Psoas muscle (tissue), 8 donors: Measurements from ENCODE around the gene RIMS3. TPM values are rescaled to one million over a fixed set of nuclear protein-coding genes. Genes with fewer than 3 reads are reported as not detected.

ENCODE experiments used
- ATAC-seq, 4 donors: fragments of 200-7000 bp; cut with Tn5 transposase; one replicate each; pipeline ENCODE4 v1.9.1; 2020; ENCODE audit warnings: moderate library complexity in 3 of 4, mild to moderate bottlenecking in 2 of 4
- DNase-seq, 2 donors: peaks; one replicate each; pipeline ENCODE4 v3.0.0-alpha.2; 2020
- H3K27ac ChIP-seq: fragments of 200-600 bp; one replicate; pipeline ENCODE4 v1.8.0; 2022
- H3K27me3 ChIP-seq, 3 donors: fragments of 200-600 bp in 1 of 3; one replicate each; pipeline versions ENCODE4 v1.6.1 to v1.8.0; 2013 to 2022; ENCODE audit warnings: low read length in 2 of 3, mild to moderate bottlenecking in 2 of 3, moderate library complexity in 1 of 3; ENCODE audit not compliant: insufficient read depth in 3 of 3
- H3K36me3 ChIP-seq, 2 donors: fragments of 200-600 bp in 1 of 2; one replicate each; pipeline versions ENCODE4 v1.6.1 to v1.8.0; 2013 to 2022; ENCODE audit warnings: low read depth in 1 of 2, mild to moderate bottlenecking in 1 of 2, moderate library complexity in 1 of 2; ENCODE audit not compliant: insufficient read depth in 1 of 2
- H3K4me1 ChIP-seq: fragments of 200-600 bp; one replicate; pipeline ENCODE4 v1.8.0; 2022
- H3K4me3 ChIP-seq: fragments of 200-600 bp; one replicate; pipeline ENCODE4 v1.8.0; 2022; ENCODE audit warnings: mild to moderate bottlenecking
- H3K9me3 ChIP-seq: fragments of 200-600 bp; one replicate; pipeline ENCODE4 v1.8.0; 2022
- CTCF ChIP-seq: fragments of 200-600 bp; IDR thresholded peaks from one replicate; pipeline ENCODE4 v1.8.0; 2022; ENCODE audit warnings: antibody characterized with exemption
- WGBS, 3 donors: extraction: QIAGEN DNeasy Blood & Tissue Kit; methylation state at CpG; one replicate each; pipeline versions ENCODE4 v1.1.6 to v1.1.7; 2013; 5-methylcytosine and 5-hydroxymethylcytosine counted together
- intact Hi-C, 2 donors: fragments of 100-400 bp; cut with DNase I; formaldehyde crosslinking; loops; one replicate each; pipeline versions ENCODE4 v1.11.0 to v1.14.2; 2022
- polyA plus RNA-seq, 3 donors: library from polyadenylated mRNA; stranded (reverse); fragments of 200-250 nt; gene quantifications; one replicate each; pipeline ENCODE4 v1.2.3, GENCODE V29; 2013
- total RNA-seq, 4 donors: library from RNA; stranded (reverse); fragmentation: NEBNext Ultra II Directional in 2 of 4; extraction: Animal tissue kit (Norgen Biotek cat#: 25700) in 2 of 4; gene quantifications; one replicate each; pipeline versions ENCODE4 v1.2.1 to v1.2.4, GENCODE V29; 2021 to 2023
- donor health status: healthy with polysubstance abuse.
- donor health status: DM: no; HTN: no; CAD: no; lungs with moderate emphysema.
- donor health status: Bipolar disorder and iron deficiency.
- donor health status: healthy.
- donor health status: DM: yes; HTN: yes; CAD: no.
- donor health status: DM: no; HTN: no; CAD: no.
- donor health status: DM: no; HTN: no; CAD: no.
- donor health status: DM: yes; HTN: yes; CAD: no.

RIMS3 gene
- total and polyA plus RNA-seq, 7 donors: 0.07 to 0.42 (median 0.31) TPM

GRCh38 chr1:40645118-40645680 lies 20.3 kb downstream of the RIMS3 start:
- Histone ChIP-seq H3K4me3 (no peak overlapping the region), H3K36me3 (no peaks in the 10 kb centered on the region), H3K27me3 (no peaks in the 10 kb centered on the region), H3K9me3 (no peaks in the 10 kb centered on the region), H3K27ac (no peak overlapping the region), H3K4me1 (no peaks in the 10 kb centered on the region)
- ATAC-seq: no peak
- no peak for TF ChIP-seq CTCF
- intact Hi-C loops: no loop called here
- no peak for DNase-seq
- WGBS, 3 donors: 72 to 88% (median 74%) methylated on average over 5 of the region's 5 CpGs

GRCh38 chr1:40641601-40642242 lies 23.8 kb downstream of the RIMS3 start:
- Histone ChIP-seq H3K4me1 (no peaks in the 10 kb centered on the region), H3K27me3 (no peaks in the 10 kb centered on the region), H3K9me3 (no peaks in the 10 kb centered on the region), H3K36me3 (no peaks in the 10 kb centered on the region), H3K27ac (no peak overlapping the region), H3K4me3 (no peak overlapping the region)
- DNase-seq (no peak), ATAC-seq (no peak)
- intact Hi-C loops: no loop called here
- TF ChIP-seq CTCF: no peak
- 87 to 94% (median 91%) methylated on average over 18 of the region's 18 CpGs for WGBS, 3 donors

- TF ChIP-seq CTCF: no peak
- no peak overlapping the region for H3K4me3 ChIP-seq
Observed at GRCh38 chr1:40640314-40641076, 25.0 kb downstream of the RIMS3 start.

GRCh38 chr1:40638097-40639036 lies 27.1 kb downstream of the RIMS3 start:
- no peak for TF ChIP-seq CTCF
- Histone ChIP-seq H3K36me3 (no peaks in the 10 kb centered on the region), H3K4me3 (no peak overlapping the region), H3K9me3 (no peaks in the 10 kb centered on the region), H3K27me3 (no peaks in the 10 kb centered on the region), H3K4me1 (no peaks in the 10 kb centered on the region), H3K27ac (no peak overlapping the region)
- DNase-seq (no peak), ATAC-seq (no peak)
- intact Hi-C loops: no loop called here
- 75 to 79% (median 76%) methylated on average over 8 of the region's 8 CpGs for WGBS, 3 donors

More at GRCh38 chr1:40640314-40641076, 25.0 kb downstream of the RIMS3 start:
- Histone ChIP-seq H3K4me1 (no peaks in the 10 kb centered on the region), H3K36me3 (no peaks in the 10 kb centered on the region), H3K27ac (no peak overlapping the region), H3K9me3 (no peaks in the 10 kb centered on the region), H3K27me3 (no peaks in the 10 kb centered on the region)
- 67 to 74% (median 68%) methylated on average over 10 of the region's 10 CpGs for WGBS, 3 donors
- ATAC-seq: no peak
- no peak for DNase-seq
- intact Hi-C loops: no loop called here
